ENCODE results near the gene OR2AE1. TPM values are rescaled to one million over a fixed set of nuclear protein-coding genes. Genes with fewer than 3 reads are reported as not detected.
"Not testable (repeated sequence)": the region's sequence is repeated elsewhere in the genome, so short reads cannot be mapped to it uniquely, and the experiment has no call there.

Gene OR2AE1
- total RNA-seq, 3 donors from 2014 or later: 0.32 to 0.98 (median 0.88) TPM

GRCh38 chr7:99898836-99899235 lies 22.0 kb upstream of the OR2AE1 start:
- no peaks in the 10 kb centered on the region for H3K9me3 ChIP-seq
- H3K4me3 ChIP-seq: no peak overlapping the region
- DNase-seq (ENCODE audit: low spot score in 2 of 2): peak in 1 of 2 donors; percentile 49
- peaks cover 6% of the 10 kb centered on the region for H3K36me3 ChIP-seq
- H3K27me3 ChIP-seq: no peaks in the 10 kb centered on the region
- intact Hi-C loops (cut with DNase I; ENCODE audit: low total_unique reads): no loop called here
- H3K27ac ChIP-seq: peak overlapping the region; percentile 15 to 50
- TF ChIP-seq POLR2A (IDR thresholded peaks at IDR 0.05) (no peak), CTCF (IDR thresholded peaks at IDR 0.05) (no peak), POLR2AphosphoS5 (IDR thresholded peaks at IDR 0.05) (no peak)
- no peaks in the 10 kb centered on the region for H3K4me1 ChIP-seq

- no peak for DNase-seq (ENCODE audit: low spot score in 2 of 2)
- intact Hi-C loops (cut with DNase I; ENCODE audit: low total_unique reads): no loop called here
- TF ChIP-seq POLR2A (IDR thresholded peaks at IDR 0.05) (no peak), POLR2AphosphoS5 (IDR thresholded peaks at IDR 0.05) (no peak), CTCF (IDR thresholded peaks at IDR 0.05) (no peak)
- no peaks in the 10 kb centered on the region for H3K9me3 ChIP-seq
- no peaks in the 10 kb centered on the region for H3K4me1 ChIP-seq
- H3K27me3 ChIP-seq: no peaks in the 10 kb centered on the region
- H3K36me3 ChIP-seq: peaks cover 6% of the 10 kb centered on the region
- H3K27ac ChIP-seq: peak overlapping the region; percentile 35 to 46
- no peak overlapping the region for H3K4me3 ChIP-seq
Measured at GRCh38 chr7:99898023-99898357, 21.2 kb upstream of the OR2AE1 start.

- DNase-seq (ENCODE audit: low spot score in 2 of 2): no peak
- peaks cover 6% of the 10 kb centered on the region for H3K36me3 ChIP-seq
- H3K27me3 ChIP-seq: no peaks in the 10 kb centered on the region
- H3K9me3 ChIP-seq: no peaks in the 10 kb centered on the region
- no peak for TF ChIP-seq POLR2A (IDR thresholded peaks at IDR 0.05)
- no peak for TF ChIP-seq POLR2AphosphoS5 (IDR thresholded peaks at IDR 0.05)
- TF ChIP-seq CTCF (IDR thresholded peaks at IDR 0.05): no peak
- intact Hi-C loops (cut with DNase I; ENCODE audit: low total_unique reads): no loop called here
- no peak overlapping the region for H3K4me3 ChIP-seq
- H3K27ac ChIP-seq: no peak overlapping the region
- H3K4me1 ChIP-seq: no peaks in the 10 kb centered on the region
Measured at GRCh38 chr7:99897322-99898022, 20.6 kb upstream of the OR2AE1 start.

- no peaks in the 10 kb centered on the region for H3K4me1 ChIP-seq
- H3K4me3 ChIP-seq: no peak overlapping the region
- TF ChIP-seq POLR2A (IDR thresholded peaks at IDR 0.05): no peak
- TF ChIP-seq CTCF (IDR thresholded peaks at IDR 0.05): no peak
- no peak for TF ChIP-seq POLR2AphosphoS5 (IDR thresholded peaks at IDR 0.05)
- intact Hi-C loops (cut with DNase I; ENCODE audit: low total_unique reads): no loop called here
- H3K27me3 ChIP-seq: no peaks in the 10 kb centered on the region
- H3K27ac ChIP-seq: no peak overlapping the region
- H3K36me3 ChIP-seq: no peaks in the 10 kb centered on the region
- H3K9me3 ChIP-seq: no peaks in the 10 kb centered on the region
- DNase-seq (ENCODE audit: low spot score in 2 of 2): no peak
Measured at GRCh38 chr7:99894738-99895137, 17.9 kb upstream of the OR2AE1 start.

GRCh38 chr7:99893280-99893679 lies 16.4 kb upstream of the OR2AE1 start:
- no peak overlapping the region for H3K27ac ChIP-seq
- no peak for TF ChIP-seq POLR2AphosphoS5 (IDR thresholded peaks at IDR 0.05)
- no peak for TF ChIP-seq CTCF (IDR thresholded peaks at IDR 0.05)
- TF ChIP-seq POLR2A (IDR thresholded peaks at IDR 0.05): no peak
- no peak for DNase-seq (ENCODE audit: low spot score in 2 of 2)
- intact Hi-C loops (cut with DNase I; ENCODE audit: low total_unique reads): no loop called here
- no peak overlapping the region for H3K4me3 ChIP-seq
- no peaks in the 10 kb centered on the region for H3K4me1 ChIP-seq
- no peaks in the 10 kb centered on the region for H3K36me3 ChIP-seq
- no peaks in the 10 kb centered on the region for H3K9me3 ChIP-seq
- no peaks in the 10 kb centered on the region for H3K27me3 ChIP-seq

- H3K27me3 ChIP-seq; H3K27ac ChIP-seq; H3K9me3 ChIP-seq; H3K4me3 ChIP-seq; H3K36me3 ChIP-seq; DNase-seq (ENCODE audit: low spot score in 2 of 2); intact Hi-C loops (cut with DNase I; ENCODE audit: low total_unique reads); H3K4me1 ChIP-seq: not testable (repeated sequence)
Measured at GRCh38 chr7:99890348-99890747, 13.5 kb upstream of the OR2AE1 start.

GRCh38 chr7:99888366-99888765 lies 11.5 kb upstream of the OR2AE1 start:
- H3K4me1 ChIP-seq; H3K27ac ChIP-seq; intact Hi-C loops (cut with DNase I; ENCODE audit: low total_unique reads); H3K36me3 ChIP-seq; H3K9me3 ChIP-seq; DNase-seq (ENCODE audit: low spot score in 2 of 2); H3K4me3 ChIP-seq; H3K27me3 ChIP-seq: not testable (repeated sequence)

All from breast epithelium (tissue), 4 donors.